ENCODE measurements around the gene CD28. TPM values are rescaled to one million over a fixed set of nuclear protein-coding genes. Genes with fewer than 3 reads are reported as not detected.

The CD28 gene
- total RNA-seq, 2 donors from 2014 or later, result 0.52 TPM; not detected in 1

DNA sequence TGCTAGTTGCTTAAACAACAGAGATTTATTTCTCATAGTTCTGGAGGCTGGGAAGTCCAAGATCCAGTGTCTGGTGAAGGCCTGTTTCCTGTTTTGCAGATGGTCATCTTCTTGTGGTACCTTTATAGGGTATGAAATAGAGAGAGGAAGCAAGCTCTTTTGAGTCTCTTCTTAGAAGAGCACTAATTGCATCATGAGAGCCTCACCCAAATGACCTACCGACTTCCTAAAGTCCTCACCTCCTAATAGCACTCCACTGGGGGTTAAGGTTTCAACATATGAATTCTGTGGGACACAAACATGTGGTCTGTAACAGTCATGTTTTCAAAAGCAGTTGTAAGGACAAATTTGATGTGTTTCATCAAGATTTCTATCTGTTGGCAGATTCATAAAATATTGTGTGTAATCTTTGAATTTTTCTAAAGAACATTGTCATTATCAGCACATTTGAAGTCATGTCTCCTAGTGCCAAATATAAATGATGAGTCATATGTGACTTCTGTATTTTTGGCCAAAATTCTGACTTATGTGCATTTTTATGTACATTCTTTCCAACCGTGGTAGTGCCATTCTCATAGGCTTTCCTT, 45.3 kb downstream of the CD28 start:
- TF ChIP-seq, protein P1, sequence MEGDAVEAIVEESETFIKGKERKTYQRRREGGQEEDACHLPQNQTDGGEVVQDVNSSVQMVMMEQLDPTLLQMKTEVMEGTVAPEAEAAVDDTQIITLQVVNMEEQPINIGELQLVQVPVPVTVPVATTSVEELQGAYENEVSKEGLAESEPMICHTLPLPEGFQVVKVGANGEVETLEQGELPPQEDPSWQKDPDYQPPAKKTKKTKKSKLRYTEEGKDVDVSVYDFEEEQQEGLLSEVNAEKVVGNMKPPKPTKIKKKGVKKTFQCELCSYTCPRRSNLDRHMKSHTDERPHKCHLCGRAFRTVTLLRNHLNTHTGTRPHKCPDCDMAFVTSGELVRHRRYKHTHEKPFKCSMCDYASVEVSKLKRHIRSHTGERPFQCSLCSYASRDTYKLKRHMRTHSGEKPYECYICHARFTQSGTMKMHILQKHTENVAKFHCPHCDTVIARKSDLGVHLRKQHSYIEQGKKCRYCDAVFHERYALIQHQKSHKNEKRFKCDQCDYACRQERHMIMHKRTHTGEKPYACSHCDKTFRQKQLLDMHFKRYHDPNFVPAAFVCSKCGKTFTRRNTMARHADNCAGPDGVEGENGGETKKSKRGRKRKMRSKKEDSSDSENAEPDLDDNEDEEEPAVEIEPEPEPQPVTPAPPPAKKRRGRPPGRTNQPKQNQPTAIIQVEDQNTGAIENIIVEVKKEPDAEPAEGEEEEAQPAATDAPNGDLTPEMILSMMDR (IDR thresholded peaks at IDR 0.05), result no peak
- no peak for TF ChIP-seq POLR2A (IDR thresholded peaks at IDR 0.05)
- no peak for ATAC-seq
- intact Hi-C loops (cut with DNase I), result no loop called here
- H3K9me3 ChIP-seq, result no peaks in the 10 kb centered on the region
- no peaks in the 10 kb centered on the region for H3K36me3 ChIP-seq (replicated peaks in 1 of 2; ENCODE audit: insufficient read depth in 1 of 2, low read depth in 2 of 2)
- H3K27ac ChIP-seq, result no peak overlapping the region
- H3K4me1 ChIP-seq, result no peaks in the 10 kb centered on the region
- H3K27me3 ChIP-seq, result no peaks in the 10 kb centered on the region
- 73 to 76% methylated on average over 2 of the region's 2 CpGs for WGBS, 2 donors
- DNase-seq, result no peak
- no peak overlapping the region for H3K4me3 ChIP-seq

DNA sequence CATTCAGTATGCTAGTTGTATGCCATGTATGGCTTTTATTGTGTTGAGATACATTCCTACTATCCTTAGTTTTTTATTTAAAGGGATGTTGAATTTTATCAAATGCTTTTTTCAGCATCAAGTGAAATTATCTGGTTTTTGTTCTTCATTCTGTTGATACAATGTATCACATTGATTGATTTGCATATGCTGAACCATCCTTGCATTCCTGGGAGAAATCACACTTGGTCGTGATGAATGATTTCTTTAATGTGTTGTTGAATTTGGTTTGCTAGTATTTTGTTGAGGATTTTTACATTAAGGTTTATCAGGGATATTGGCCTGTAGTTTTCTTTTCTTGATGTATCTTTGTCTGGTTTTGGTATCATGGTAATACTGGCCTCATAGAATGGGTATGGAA, 49.7 kb downstream of the CD28 start:
- no peak overlapping the region for H3K27ac ChIP-seq
- TF ChIP-seq, protein P1 (IDR thresholded peaks at IDR 0.05), result no peak
- no peak for TF ChIP-seq POLR2A (IDR thresholded peaks at IDR 0.05)
- no peaks in the 10 kb centered on the region for H3K36me3 ChIP-seq (replicated peaks in 1 of 2; ENCODE audit: insufficient read depth in 1 of 2, low read depth in 2 of 2)
- no peaks in the 10 kb centered on the region for H3K9me3 ChIP-seq
- ATAC-seq (no peak), DNase-seq (no peak)
- intact Hi-C loops (cut with DNase I), result no loop called here
- WGBS, 2 donors, result 76 to 89% methylated on average over 1 of the region's 1 CpG
- H3K27me3 ChIP-seq, result no peaks in the 10 kb centered on the region
- H3K4me3 ChIP-seq, result no peak overlapping the region
- H3K4me1 ChIP-seq, result no peaks in the 10 kb centered on the region

DNA sequence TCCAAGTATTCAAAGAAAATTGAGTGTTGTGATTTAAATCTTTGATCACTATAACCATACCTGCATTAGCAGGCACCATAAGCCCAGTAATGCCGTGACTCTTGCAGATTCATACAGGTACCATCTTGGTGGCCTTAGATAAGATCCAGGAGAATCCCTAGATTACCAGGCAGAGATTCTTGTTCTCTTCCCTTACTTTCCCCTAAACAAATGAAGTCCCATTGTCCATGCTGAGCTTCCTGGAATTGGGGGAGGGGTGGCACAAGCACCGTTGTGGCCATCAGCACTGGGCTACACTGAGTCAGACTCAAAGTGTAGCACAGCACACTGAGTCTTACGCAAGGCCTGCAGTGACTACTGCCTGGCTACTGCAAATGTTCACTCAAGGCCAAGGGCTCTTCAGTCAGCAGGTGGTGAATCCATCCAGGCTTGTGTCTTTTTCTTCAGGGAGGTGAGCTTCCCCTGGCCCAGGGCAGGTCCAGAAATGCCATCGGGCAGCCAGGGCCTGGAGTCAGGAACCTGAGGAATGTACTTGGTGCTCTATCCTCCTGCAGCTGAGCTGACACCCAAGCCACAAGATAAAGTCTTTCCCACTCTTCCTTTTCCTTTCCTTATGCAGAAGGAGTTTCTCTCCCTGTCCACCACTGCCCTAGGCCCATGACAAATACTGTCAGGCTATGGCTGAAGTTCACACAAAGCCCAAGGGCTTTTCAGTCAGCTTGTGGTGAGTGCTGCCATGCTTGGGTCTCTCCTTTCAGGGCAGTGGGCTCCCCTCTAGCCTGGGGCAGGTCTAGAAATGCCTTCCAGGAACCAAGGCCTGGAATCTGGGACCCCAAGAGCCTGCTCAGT, 52.6 kb downstream of the CD28 start:
- no peaks in the 10 kb centered on the region for H3K36me3 ChIP-seq (replicated peaks in 1 of 2; ENCODE audit: insufficient read depth in 1 of 2, low read depth in 2 of 2)
- H3K27ac ChIP-seq, result no peak overlapping the region
- 56 to 73% methylated on average over 4 of the region's 4 CpGs for WGBS, 2 donors
- ATAC-seq (no peak), DNase-seq (no peak)
- intact Hi-C loops (cut with DNase I), result no loop called here
- H3K9me3 ChIP-seq, result no peaks in the 10 kb centered on the region
- H3K4me1 ChIP-seq, result no peaks in the 10 kb centered on the region
- no peak for TF ChIP-seq POLR2A (IDR thresholded peaks at IDR 0.05)
- H3K27me3 ChIP-seq, result no peaks in the 10 kb centered on the region
- no peak overlapping the region for H3K4me3 ChIP-seq

DNA sequence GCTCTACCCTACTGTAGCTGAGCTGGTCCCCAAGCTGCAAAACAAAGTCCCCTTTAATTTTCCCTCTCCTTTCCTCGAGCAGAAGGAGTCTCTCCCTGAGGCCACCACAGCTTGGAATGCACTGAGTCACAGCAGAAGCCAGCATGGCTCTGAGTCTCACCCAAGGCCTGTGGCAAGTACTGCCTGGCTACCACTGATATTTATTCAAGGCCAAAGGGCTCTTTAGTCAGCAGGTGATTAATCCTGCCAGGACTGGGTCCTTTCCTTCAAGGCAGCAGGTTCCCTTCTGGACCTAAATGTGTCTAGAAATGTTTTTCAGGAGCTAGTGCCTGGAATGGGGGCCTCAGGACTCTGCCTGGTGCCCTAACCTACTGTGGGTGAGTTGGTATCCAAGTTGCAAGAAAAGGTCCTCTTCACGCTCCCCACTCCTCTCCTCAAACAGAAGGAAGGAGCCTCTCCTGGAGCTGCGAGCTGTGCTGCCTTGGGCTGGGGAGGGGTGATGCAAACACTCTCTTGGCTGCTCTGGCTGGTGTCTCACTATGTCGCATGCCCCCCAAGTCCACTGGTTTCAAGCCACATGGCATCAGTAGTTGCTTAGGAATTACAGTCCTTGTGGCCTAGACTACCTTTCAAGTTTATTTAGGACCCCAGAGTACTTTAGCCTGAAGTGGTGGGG, 53.4 kb downstream of the CD28 start:
- Histone ChIP-seq H3K4me3 (no peak overlapping the region), H3K36me3 (replicated peaks in 1 of 2; ENCODE audit: insufficient read depth in 1 of 2, low read depth in 2 of 2) (no peaks in the 10 kb centered on the region), H3K27ac (no peak overlapping the region), H3K27me3 (no peaks in the 10 kb centered on the region), H3K9me3 (no peaks in the 10 kb centered on the region), H3K4me1 (no peaks in the 10 kb centered on the region)
- DNase-seq (peak in 1 of 4 donors; percentile 45), ATAC-seq (no peak)
- intact Hi-C loops (cut with DNase I), result no loop called here
- no peak for TF ChIP-seq POLR2A (IDR thresholded peaks at IDR 0.05)
- TF ChIP-seq, protein P1 (IDR thresholded peaks at IDR 0.05), result no peak
- 85 to 94% methylated on average over 3 to 4 of the region's 4 CpGs for WGBS, 2 donors

DNA sequence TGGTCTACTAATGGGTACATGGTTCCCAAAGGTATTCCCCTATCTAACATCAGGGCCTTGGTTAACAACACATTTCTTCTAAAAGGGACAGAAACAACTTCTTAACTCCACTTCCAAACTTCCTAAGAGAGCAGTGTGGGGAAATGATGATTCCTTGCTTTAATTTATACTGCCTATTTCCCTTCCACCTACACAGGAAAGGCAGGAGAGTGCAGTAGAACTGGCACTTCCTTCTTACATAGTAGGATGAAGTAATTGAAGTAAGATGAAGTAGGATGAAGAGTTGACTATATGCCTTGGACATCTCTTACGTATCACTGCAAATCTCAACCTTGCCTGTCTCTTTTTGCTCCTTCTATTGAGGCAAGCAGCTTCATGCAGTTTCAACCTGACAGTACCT, 54.7 kb downstream of the CD28 start:
- Histone ChIP-seq H3K27ac (no peak overlapping the region), H3K9me3 (no peaks in the 10 kb centered on the region), H3K4me1 (no peaks in the 10 kb centered on the region), H3K27me3 (no peaks in the 10 kb centered on the region), H3K36me3 (replicated peaks in 1 of 2; ENCODE audit: insufficient read depth in 1 of 2, low read depth in 2 of 2) (no peaks in the 10 kb centered on the region), H3K4me3 (no peak overlapping the region)
- DNase-seq (no peak), ATAC-seq (no peak)
- intact Hi-C loops (cut with DNase I), result no loop called here
- TF ChIP-seq, protein P1 (IDR thresholded peaks at IDR 0.05), result no peak
- TF ChIP-seq POLR2A (IDR thresholded peaks at IDR 0.05), result no peak
- 96 to 100% methylated on average over 1 of the region's 1 CpG for WGBS, 2 donors
